ENCODE results near the gene QRICH1.

The QRICH1 gene

GRCh38 chr3:49028673-49029562, 65.0 kb downstream of the QRICH1 start, which contains the start of gene IMPDH2:
IMPDH2 (minus strand) TSS chr3:49029398; CDS start chr3:49029350, 48 bp downstream.
- Histone ChIP-seq H3K27me3 (ENCODE audit: control insufficient read depth, insufficient read depth, low read length) (no peaks in the 10 kb centered on the region), H3K4me1 (ENCODE audit: control insufficient read depth, low read depth, low read length) (peaks cover 9% of the 10 kb centered on the region), H3K9ac (ENCODE audit: low read length) (peak within 1 kb of the TSS; percentile 75), H3K4me3 (ENCODE audit: low read length) (peak within 1 kb of the TSS; percentile 72), H3K27ac (ENCODE audit: low read length) (peak within 1 kb of the TSS; percentile 14), H3K36me3 (ENCODE audit: control insufficient read depth, low read depth, low read length) (peaks cover 69% of the 10 kb centered on the region), H3K9me3 (ENCODE audit: control insufficient read depth, low read depth, low read length) (no peaks in the 10 kb centered on the region)

- Histone ChIP-seq H3K9ac (ENCODE audit: low read length) (peak overlapping the region; percentile 75), H3K27ac (ENCODE audit: low read length) (no peak overlapping the region), H3K27me3 (ENCODE audit: control insufficient read depth, insufficient read depth, low read length) (no peaks in the 10 kb centered on the region), H3K4me3 (ENCODE audit: low read length) (peak overlapping the region; percentile 72), H3K4me1 (ENCODE audit: control insufficient read depth, low read depth, low read length) (peaks cover 9% of the 10 kb centered on the region), H3K36me3 (ENCODE audit: control insufficient read depth, low read depth, low read length) (peaks cover 72% of the 10 kb centered on the region), H3K9me3 (ENCODE audit: control insufficient read depth, low read depth, low read length) (no peaks in the 10 kb centered on the region)
Measured at GRCh38 chr3:49028298-49028672, 65.6 kb downstream of the QRICH1 start.

GRCh38 chr3:49027634-49028033, 66.2 kb downstream of the QRICH1 start:
- Histone ChIP-seq H3K4me3 (ENCODE audit: low read length) (peak overlapping the region; percentile 72), H3K9ac (ENCODE audit: low read length) (no peak overlapping the region), H3K36me3 (ENCODE audit: control insufficient read depth, low read depth, low read length) (peaks cover 68% of the 10 kb centered on the region), H3K4me1 (ENCODE audit: control insufficient read depth, low read depth, low read length) (peaks cover 9% of the 10 kb centered on the region), H3K9me3 (ENCODE audit: control insufficient read depth, low read depth, low read length) (no peaks in the 10 kb centered on the region), H3K27ac (ENCODE audit: low read length) (no peak overlapping the region), H3K27me3 (ENCODE audit: control insufficient read depth, insufficient read depth, low read length) (no peaks in the 10 kb centered on the region)

- Histone ChIP-seq H3K27ac (ENCODE audit: low read length) (no peak overlapping the region), H3K4me1 (ENCODE audit: control insufficient read depth, low read depth, low read length) (peaks cover 9% of the 10 kb centered on the region)
Measured at GRCh38 chr3:49026536-49026935, 67.3 kb downstream of the QRICH1 start.

GRCh38 chr3:49025793-49026520, 67.9 kb downstream of the QRICH1 start:
- no peak overlapping the region for H3K27ac ChIP-seq (ENCODE audit: low read length)
- H3K4me3 ChIP-seq (ENCODE audit: low read length) = no peak overlapping the region
- no peak overlapping the region for H3K9ac ChIP-seq (ENCODE audit: low read length)
- no peaks in the 10 kb centered on the region for H3K9me3 ChIP-seq (ENCODE audit: control insufficient read depth, low read depth, low read length)
- H3K36me3 ChIP-seq (ENCODE audit: control insufficient read depth, low read depth, low read length) = peaks cover 52% of the 10 kb centered on the region
- peaks cover 9% of the 10 kb centered on the region for H3K4me1 ChIP-seq (ENCODE audit: control insufficient read depth, low read depth, low read length)
- H3K27me3 ChIP-seq (ENCODE audit: control insufficient read depth, insufficient read depth, low read length) = no peaks in the 10 kb centered on the region

More at GRCh38 chr3:49026536-49026935, 67.3 kb downstream of the QRICH1 start:
- Histone ChIP-seq H3K9ac (ENCODE audit: low read length) (no peak overlapping the region), H3K9me3 (ENCODE audit: control insufficient read depth, low read depth, low read length) (no peaks in the 10 kb centered on the region), H3K36me3 (ENCODE audit: control insufficient read depth, low read depth, low read length) (peaks cover 57% of the 10 kb centered on the region), H3K4me3 (ENCODE audit: low read length) (no peak overlapping the region), H3K27me3 (ENCODE audit: control insufficient read depth, insufficient read depth, low read length) (no peaks in the 10 kb centered on the region)

GRCh38 chr3:49025005-49025792, 68.7 kb downstream of the QRICH1 start:
- H3K27ac ChIP-seq (ENCODE audit: low read length) = no peak overlapping the region

GRCh38 chr3:49024449-49024848, 69.4 kb downstream of the QRICH1 start:
- peaks cover 14% of the 10 kb centered on the region for H3K4me1 ChIP-seq (ENCODE audit: control insufficient read depth, low read depth, low read length)
- H3K4me3 ChIP-seq (ENCODE audit: low read length) = no peak overlapping the region
- no peaks in the 10 kb centered on the region for H3K9me3 ChIP-seq (ENCODE audit: control insufficient read depth, low read depth, low read length)
- no peaks in the 10 kb centered on the region for H3K27me3 ChIP-seq (ENCODE audit: control insufficient read depth, insufficient read depth, low read length)
- H3K9ac ChIP-seq (ENCODE audit: low read length) = no peak overlapping the region
- H3K27ac ChIP-seq (ENCODE audit: low read length) = no peak overlapping the region
- H3K36me3 ChIP-seq (ENCODE audit: control insufficient read depth, low read depth, low read length) = peaks cover 48% of the 10 kb centered on the region

More at GRCh38 chr3:49025005-49025792, 68.7 kb downstream of the QRICH1 start:
- Histone ChIP-seq H3K27me3 (ENCODE audit: control insufficient read depth, insufficient read depth, low read length) (no peaks in the 10 kb centered on the region), H3K4me3 (ENCODE audit: low read length) (no peak overlapping the region), H3K36me3 (ENCODE audit: control insufficient read depth, low read depth, low read length) (peaks cover 50% of the 10 kb centered on the region), H3K9me3 (ENCODE audit: control insufficient read depth, low read depth, low read length) (no peaks in the 10 kb centered on the region), H3K9ac (ENCODE audit: low read length) (no peak overlapping the region), H3K4me1 (ENCODE audit: control insufficient read depth, low read depth, low read length) (peaks cover 11% of the 10 kb centered on the region)

GRCh38 chr3:49023775-49024174, 70.1 kb downstream of the QRICH1 start:
- Histone ChIP-seq H3K36me3 (ENCODE audit: control insufficient read depth, low read depth, low read length) (peaks cover 48% of the 10 kb centered on the region), H3K27me3 (ENCODE audit: control insufficient read depth, insufficient read depth, low read length) (no peaks in the 10 kb centered on the region), H3K9me3 (ENCODE audit: control insufficient read depth, low read depth, low read length) (no peaks in the 10 kb centered on the region), H3K27ac (ENCODE audit: low read length) (no peak overlapping the region), H3K4me3 (ENCODE audit: low read length) (no peak overlapping the region), H3K9ac (ENCODE audit: low read length) (no peak overlapping the region), H3K4me1 (ENCODE audit: control insufficient read depth, low read depth, low read length) (peaks cover 13% of the 10 kb centered on the region)

GRCh38 chr3:49022688-49023171, 71.1 kb downstream of the QRICH1 start:
- H3K9ac ChIP-seq (ENCODE audit: low read length) = peak overlapping the region; percentile 89
- peaks cover 6% of the 10 kb centered on the region for H3K4me1 ChIP-seq (ENCODE audit: control insufficient read depth, low read depth, low read length)
- peak overlapping the region; percentile 32 for H3K27ac ChIP-seq (ENCODE audit: low read length)
- peak overlapping the region; percentile 67 for H3K4me3 ChIP-seq (ENCODE audit: low read length)
- H3K27me3 ChIP-seq (ENCODE audit: control insufficient read depth, insufficient read depth, low read length) = no peaks in the 10 kb centered on the region
- no peaks in the 10 kb centered on the region for H3K9me3 ChIP-seq (ENCODE audit: control insufficient read depth, low read depth, low read length)
- peaks cover 46% of the 10 kb centered on the region for H3K36me3 ChIP-seq (ENCODE audit: control insufficient read depth, low read depth, low read length)

- H3K27ac ChIP-seq (ENCODE audit: low read length) = peak within 1 kb of the TSS; percentile 72
- H3K4me1 ChIP-seq (ENCODE audit: control insufficient read depth, low read depth, low read length) = peaks cover 6% of the 10 kb centered on the region
- peaks cover 39% of the 10 kb centered on the region for H3K36me3 ChIP-seq (ENCODE audit: control insufficient read depth, low read depth, low read length)
- H3K27me3 ChIP-seq (ENCODE audit: control insufficient read depth, insufficient read depth, low read length) = no peaks in the 10 kb centered on the region
- H3K9ac ChIP-seq (ENCODE audit: low read length) = peak within 1 kb of the TSS; percentile 89
- peak within 1 kb of the TSS; percentile 67 for H3K4me3 ChIP-seq (ENCODE audit: low read length)
- no peaks in the 10 kb centered on the region for H3K9me3 ChIP-seq (ENCODE audit: control insufficient read depth, low read depth, low read length)
Measured at GRCh38 chr3:49021813-49022687, 71.8 kb downstream of the QRICH1 start, which contains the start of gene NDUFAF3. NDUFAF3 (plus strand) TSS chr3:49022121; CDS start chr3:49022145, 24 bp downstream.
